ENCODE results near the gene TRMT61B.

TRMT61B gene

GRCh38 chr2:28904295-28904694, 34.2 kb upstream of the TRMT61B start:
- H2BK15ac ChIP-seq (ENCODE audit: low read depth, poor library complexity, severe bottlenecking) = no peak overlapping the region
- H3K27ac ChIP-seq (ENCODE audit: low read length, poor library complexity, severe bottlenecking) = peak overlapping the region; percentile 81
- H4K91ac ChIP-seq (ENCODE audit: low read length) = no peak overlapping the region
- no peak overlapping the region for H2BK12ac ChIP-seq (ENCODE audit: low read length in 2 of 2)
- peaks cover 12% of the 10 kb centered on the region for H3K4me1 ChIP-seq (ENCODE audit: control insufficient read depth, insufficient read depth, low read depth, low read length)
- peak; percentile 68 for DNase-seq
- H3K4me3 ChIP-seq (ENCODE audit: insufficient read depth in 1 of 2, low read depth in 1 of 2, low read length in 2 of 2) = no peak overlapping the region
- no peak overlapping the region for H2BK5ac ChIP-seq (ENCODE audit: low read depth, low read length, poor library complexity, severe bottlenecking)
- peak overlapping the region; percentile 68 for H3K9ac ChIP-seq (ENCODE audit: low read length)
- no peaks in the 10 kb centered on the region for H3K9me3 ChIP-seq (ENCODE audit: control insufficient read depth, low read length)
- no peak overlapping the region for H3K18ac ChIP-seq (ENCODE audit: low read depth in 1 of 2, low read length in 2 of 2)
- H2AFZ ChIP-seq (ENCODE audit: low read depth, low read length) = no peak overlapping the region
- WGBS = 45% methylated on average over 2 of the region's 2 CpGs
- peaks cover 4% of the 10 kb centered on the region for H3K79me1 ChIP-seq (replicated peaks; ENCODE audit: low read length, poor library complexity, severe bottlenecking)
- no peak overlapping the region for H2BK120ac ChIP-seq (ENCODE audit: low read depth, low read length)
- H3K14ac ChIP-seq (ENCODE audit: low read length in 2 of 2) = no peak overlapping the region
- no peaks in the 10 kb centered on the region for H3K27me3 ChIP-seq (ENCODE audit: control insufficient read depth in 1 of 2, insufficient read depth in 1 of 2, low read length in 2 of 2)
- H3K4me2 ChIP-seq (ENCODE audit: low read length, poor library complexity, severe bottlenecking) = no peak overlapping the region
- H3K4ac ChIP-seq (ENCODE audit: low read depth in 1 of 2, low read length in 2 of 2) = no peak overlapping the region
- peak overlapping the region; percentile 98 for H2AK5ac ChIP-seq (ENCODE audit: low read length, severe bottlenecking)
- no peak overlapping the region for H3K23ac ChIP-seq (ENCODE audit: low read length in 2 of 2)
- H4K8ac ChIP-seq (ENCODE audit: low read length) = no peak overlapping the region
- H3K36me3 ChIP-seq (ENCODE audit: control insufficient read depth in 1 of 2, insufficient read depth in 2 of 2, low read depth in 1 of 2, low read length in 2 of 2) = peaks cover 9 to 70% of the 10 kb centered on the region in 2 experiments

- Histone ChIP-seq H3K4me2 (ENCODE audit: low read length, poor library complexity, severe bottlenecking) (no peak overlapping the region), H2BK12ac (ENCODE audit: low read length in 2 of 2) (no peak overlapping the region), H2AFZ (ENCODE audit: low read depth, low read length) (no peak overlapping the region), H3K36me3 (ENCODE audit: control insufficient read depth in 1 of 2, insufficient read depth in 2 of 2, low read depth in 1 of 2, low read length in 2 of 2) (peaks cover 7 to 53% of the 10 kb centered on the region in 2 experiments), H3K18ac (ENCODE audit: low read depth in 1 of 2, low read length in 2 of 2) (no peak overlapping the region), H2BK5ac (ENCODE audit: low read depth, low read length, poor library complexity, severe bottlenecking) (no peak overlapping the region), H2BK15ac (ENCODE audit: low read depth, poor library complexity, severe bottlenecking) (no peak overlapping the region), H3K4me3 (ENCODE audit: insufficient read depth in 1 of 2, low read depth in 1 of 2, low read length in 2 of 2) (no peak overlapping the region), H3K4ac (ENCODE audit: low read depth in 1 of 2, low read length in 2 of 2) (no peak overlapping the region), H3K14ac (ENCODE audit: low read length in 2 of 2) (no peak overlapping the region), H4K91ac (ENCODE audit: low read length) (no peak overlapping the region), H3K27me3 (ENCODE audit: control insufficient read depth in 1 of 2, insufficient read depth in 1 of 2, low read length in 2 of 2) (no peaks in the 10 kb centered on the region), H2BK120ac (ENCODE audit: low read depth, low read length) (no peak overlapping the region), H3K9ac (ENCODE audit: low read length) (no peak overlapping the region), H4K8ac (ENCODE audit: low read length) (no peak overlapping the region), H3K9me3 (ENCODE audit: control insufficient read depth, low read length) (no peaks in the 10 kb centered on the region), H3K79me1 (replicated peaks; ENCODE audit: low read length, poor library complexity, severe bottlenecking) (peaks cover 4% of the 10 kb centered on the region), H3K27ac (ENCODE audit: low read length, poor library complexity, severe bottlenecking) (no peak overlapping the region), H2AK5ac (ENCODE audit: low read length, severe bottlenecking) (peak overlapping the region; percentile 57), H3K23ac (ENCODE audit: low read length in 2 of 2) (no peak overlapping the region), H3K4me1 (ENCODE audit: control insufficient read depth, insufficient read depth, low read depth, low read length) (peaks cover 12% of the 10 kb centered on the region)
- no peak for DNase-seq
- WGBS = 100% methylated on average over 2 of the region's 3 CpGs
These were observed 32.5 kb upstream of the TRMT61B start for GRCh38 chr2:28902584-28902983.

- H3K4me1 ChIP-seq (ENCODE audit: control insufficient read depth, insufficient read depth, low read depth, low read length) = peaks cover 12% of the 10 kb centered on the region
- WGBS = no CpG with 5 or more reads among the region's 1 CpG
These were observed 31.7 kb upstream of the TRMT61B start for GRCh38 chr2:28901841-28902240.

GRCh38 chr2:28901202-28901601, 31.1 kb upstream of the TRMT61B start:
- peaks cover 0 to 39% of the 10 kb centered on the region in 2 experiments for H3K36me3 ChIP-seq (ENCODE audit: control insufficient read depth in 1 of 2, insufficient read depth in 2 of 2, low read depth in 1 of 2, low read length in 2 of 2)
- H3K9me3 ChIP-seq (ENCODE audit: control insufficient read depth, low read length) = no peaks in the 10 kb centered on the region
- no peak overlapping the region for H3K18ac ChIP-seq (ENCODE audit: low read depth in 1 of 2, low read length in 2 of 2)
- no peaks in the 10 kb centered on the region for H3K27me3 ChIP-seq (ENCODE audit: control insufficient read depth in 1 of 2, insufficient read depth in 1 of 2, low read length in 2 of 2)
- no peak overlapping the region for H3K14ac ChIP-seq (ENCODE audit: low read length in 2 of 2)
- no peak overlapping the region for H3K27ac ChIP-seq (ENCODE audit: low read length, poor library complexity, severe bottlenecking)
- H3K23ac ChIP-seq (ENCODE audit: low read length in 2 of 2) = no peak overlapping the region
- no peak overlapping the region for H3K9ac ChIP-seq (ENCODE audit: low read length)
- peaks cover 11% of the 10 kb centered on the region for H3K4me1 ChIP-seq (ENCODE audit: control insufficient read depth, insufficient read depth, low read depth, low read length)
- H4K8ac ChIP-seq (ENCODE audit: low read length) = no peak overlapping the region
- H3K4ac ChIP-seq (ENCODE audit: low read depth in 1 of 2, low read length in 2 of 2) = no peak overlapping the region
- H2BK12ac ChIP-seq (ENCODE audit: low read length in 2 of 2) = no peak overlapping the region
- H2AK5ac ChIP-seq (ENCODE audit: low read length, severe bottlenecking) = no peak overlapping the region
- no peak overlapping the region for H3K4me2 ChIP-seq (ENCODE audit: low read length, poor library complexity, severe bottlenecking)
- H2AFZ ChIP-seq (ENCODE audit: low read depth, low read length) = no peak overlapping the region
- no peak overlapping the region for H3K4me3 ChIP-seq (ENCODE audit: insufficient read depth in 1 of 2, low read depth in 1 of 2, low read length in 2 of 2)
- H4K91ac ChIP-seq (ENCODE audit: low read length) = no peak overlapping the region
- H2BK15ac ChIP-seq (ENCODE audit: low read depth, poor library complexity, severe bottlenecking) = no peak overlapping the region
- H2BK120ac ChIP-seq (ENCODE audit: low read depth, low read length) = no peak overlapping the region
- H2BK5ac ChIP-seq (ENCODE audit: low read depth, low read length, poor library complexity, severe bottlenecking) = no peak overlapping the region
- no peaks in the 10 kb centered on the region for H3K79me1 ChIP-seq (replicated peaks; ENCODE audit: low read length, poor library complexity, severe bottlenecking)
- WGBS = 76% methylated on average over 2 of the region's 2 CpGs
- DNase-seq = no peak

More at GRCh38 chr2:28901841-28902240, 31.7 kb upstream of the TRMT61B start:
- Histone ChIP-seq H3K9ac (ENCODE audit: low read length) (no peak overlapping the region), H3K9me3 (ENCODE audit: control insufficient read depth, low read length) (no peaks in the 10 kb centered on the region), H4K91ac (ENCODE audit: low read length) (no peak overlapping the region), H3K4me3 (ENCODE audit: insufficient read depth in 1 of 2, low read depth in 1 of 2, low read length in 2 of 2) (peak overlapping the region in 1 of 2 experiments; percentile 26), H2AK5ac (ENCODE audit: low read length, severe bottlenecking) (no peak overlapping the region), H3K79me1 (replicated peaks; ENCODE audit: low read length, poor library complexity, severe bottlenecking) (no peaks in the 10 kb centered on the region), H2BK120ac (ENCODE audit: low read depth, low read length) (no peak overlapping the region), H3K23ac (ENCODE audit: low read length in 2 of 2) (no peak overlapping the region), H4K8ac (ENCODE audit: low read length) (no peak overlapping the region), H3K4ac (ENCODE audit: low read depth in 1 of 2, low read length in 2 of 2) (no peak overlapping the region), H3K18ac (ENCODE audit: low read depth in 1 of 2, low read length in 2 of 2) (no peak overlapping the region), H2BK12ac (ENCODE audit: low read length in 2 of 2) (no peak overlapping the region), H2BK15ac (ENCODE audit: low read depth, poor library complexity, severe bottlenecking) (no peak overlapping the region), H3K27me3 (ENCODE audit: control insufficient read depth in 1 of 2, insufficient read depth in 1 of 2, low read length in 2 of 2) (no peaks in the 10 kb centered on the region), H3K4me2 (ENCODE audit: low read length, poor library complexity, severe bottlenecking) (no peak overlapping the region), H2AFZ (ENCODE audit: low read depth, low read length) (no peak overlapping the region), H2BK5ac (ENCODE audit: low read depth, low read length, poor library complexity, severe bottlenecking) (no peak overlapping the region), H3K27ac (ENCODE audit: low read length, poor library complexity, severe bottlenecking) (peak overlapping the region; percentile 48), H3K14ac (ENCODE audit: low read length in 2 of 2) (no peak overlapping the region), H3K36me3 (ENCODE audit: control insufficient read depth in 1 of 2, insufficient read depth in 2 of 2, low read depth in 1 of 2, low read length in 2 of 2) (peaks cover 0 to 46% of the 10 kb centered on the region in 2 experiments)
- DNase-seq = no peak

Measured in mesenchymal stem cell (in vitro differentiated cells and primary cell).